Tibial nerve (tissue), 3 donors: ENCODE measurements around the gene RBBP8.

Experiments
- CTCF ChIP-seq, 5 experiments: fragments of 200-600 bp in 3 of 5; fragments of 450-650 bp in 2 of 5; sonication (generic) in 3 of 5; IDR thresholded peaks; one replicate each; pipeline ENCODE4 v1.5.1; 2016 to 2019; ENCODE audit warnings: antibody characterized with exemption in 5 of 5, mild to moderate bottlenecking in 3 of 5, moderate library complexity in 2 of 5
- POLR2A ChIP-seq, 2 donors: fragments of 450-650 bp; IDR thresholded peaks; one replicate each; pipeline ENCODE4 v1.6.1; 2017; ENCODE audit warnings: antibody characterized with exemption in 2 of 2, mild to moderate bottlenecking in 2 of 2, moderate library complexity in 2 of 2

- no peak for TF ChIP-seq CTCF (IDR thresholded peaks at IDR 0.05)
- no peak for TF ChIP-seq POLR2A (IDR thresholded peaks at IDR 0.05)
Measured at GRCh38 chr18:23065234-23065806, 132.2 kb downstream of the RBBP8 start.
